SK-N-SH (cell line): ENCODE measurements around the gene ZNF407. TPM values are rescaled to one million over a fixed set of nuclear protein-coding genes. Genes with fewer than 3 reads are reported as not detected.

ENCODE experiments used
- CTCF ChIA-PET: fragments of 300-600, 350-600 bp; formaldehyde crosslinking; extraction: SDS; loops from one replicate; lab custom pipeline; 2021; lab: Yijun Ruan, JAX
- POLR2A ChIA-PET: fragments of 350-600 bp; sonication (Branson Sonifier 250); formaldehyde crosslinking; extraction: SDS; loops from one replicate; lab custom pipeline; 2020; ENCODE audit warnings: antibody characterized with exemption, inconsistent platforms; lab: Yijun Ruan, JAX
- DNase-seq: peaks from one replicate; pipeline ENCODE4 v3.0.0; 2012
- H2AFZ ChIP-seq: fragments of 200-600 bp; sonication (generic); 2 replicates; pipeline ENCODE4 v1.8.1; 2016; ENCODE audit warnings: antibody characterized with exemption, mild to moderate bottlenecking, low read depth
- H3F3A ChIP-seq: fragments of 200-600 bp; sonication (generic); replicated peaks from 2 replicates; pipeline ENCODE3; 2016; ENCODE audit warnings: antibody characterized with exemption, mild to moderate bottlenecking; ENCODE audit not compliant: insufficient read depth
- H3K27ac ChIP-seq, 2 experiments: fragments of 200-500 bp in 1 of 2; fragments of 200-600 bp in 1 of 2; sonication (Bioruptor generic) in 1 of 2; sonication (generic), shearing (Covaris generic) in 1 of 2; 2 replicates each; pipeline versions ENCODE4 v1.5.1 to v1.6.1; 2014 to 2016; ENCODE audit warnings: low read depth in 2 of 2, inconsistent platforms in 1 of 2, low read length in 1 of 2, mild to moderate bottlenecking in 1 of 2, mixed read lengths in 1 of 2
- H3K27me3 ChIP-seq: fragments of 200-600 bp; sonication (generic), shearing (Covaris generic); 2 replicates; pipeline ENCODE4 v1.6.1; 2016; ENCODE audit warnings: mixed run types; ENCODE audit not compliant: insufficient read depth
- H3K36me3 ChIP-seq, 2 experiments: fragments of 200-500 bp in 1 of 2; fragments of 200-600 bp in 1 of 2; sonication (Bioruptor generic) in 1 of 2; sonication (generic) in 1 of 2; replicated peaks in 1 of 2; 2 replicates each; pipeline versions ENCODE3 to v1.5.1; 2014 to 2016; ENCODE audit warnings: low read length in 1 of 2, mild to moderate bottlenecking in 1 of 2; ENCODE audit not compliant: insufficient read depth in 2 of 2, control insufficient read depth in 1 of 2
- H3K4me1 ChIP-seq, 2 experiments: fragments of 200-500 bp in 1 of 2; fragments of 200-600 bp in 1 of 2; sonication (Bioruptor generic) in 1 of 2; sonication (generic), shearing (Covaris generic) in 1 of 2; 2 replicates each; pipeline versions ENCODE4 v1.5.1 to v1.6.1; 2014 to 2016; ENCODE audit warnings: low read depth in 1 of 2, low read length in 1 of 2, mixed run types in 1 of 2; ENCODE audit not compliant: insufficient read depth in 2 of 2, control insufficient read depth in 1 of 2
- H3K4me2 ChIP-seq: fragments of 200-600 bp; sonication (generic), shearing (Covaris generic); 2 replicates; pipeline ENCODE4 v1.6.1; 2017; ENCODE audit warnings: mixed run types
- H3K4me3 ChIP-seq, 2 experiments: fragments of 200-500 bp in 1 of 2; fragments of 200-600 bp in 1 of 2; sonication (Bioruptor generic) in 1 of 2; sonication (generic), shearing (Covaris generic) in 1 of 2; 2 replicates each; pipeline versions ENCODE4 v1.5.1 to v1.8.1; 2014 to 2016; ENCODE audit warnings: low read depth in 2 of 2, inconsistent platforms in 1 of 2, low read length in 1 of 2, mild to moderate bottlenecking in 1 of 2, mixed read lengths in 1 of 2, moderate library complexity in 1 of 2
- H3K79me2 ChIP-seq: fragments of 200-600 bp; sonication (generic); 2 replicates; pipeline ENCODE4 v1.8.1; 2017; ENCODE audit warnings: mild to moderate bottlenecking; ENCODE audit not compliant: insufficient read depth
- H3K9ac ChIP-seq: fragments of 200-600 bp; sonication (generic); 2 replicates; pipeline ENCODE4 v1.6.1; 2017; ENCODE audit warnings: mixed run types
- H3K9me2 ChIP-seq: fragments of 200-600 bp; sonication (generic); 2 replicates; pipeline ENCODE4 v1.6.1; 2017; ENCODE audit warnings: mixed run types
- H3K9me3 ChIP-seq: fragments of 200-600 bp; sonication (generic); 2 replicates; pipeline ENCODE4 v1.6.1; 2017; ENCODE audit warnings: mixed run types, mild to moderate bottlenecking, moderate library complexity
- H4K20me1 ChIP-seq: fragments of 200-600 bp; sonication (generic); 2 replicates; pipeline ENCODE4 v1.6.1; 2017; ENCODE audit warnings: mild to moderate bottlenecking, mixed run types; ENCODE audit not compliant: insufficient read depth
- EP300 ChIP-seq, 2 experiments: IDR thresholded peaks; 2 replicates each; pipeline versions ENCODE4 v1.4.0 to v1.6.1; 2012; ENCODE audit warnings: borderline replicate concordance in 1 of 2, low read depth in 1 of 2, low read length in 1 of 2
- FOXM1 ChIP-seq: IDR thresholded peaks from 2 replicates; pipeline ENCODE4 v1.4.0; 2012; ENCODE audit warnings: low read depth, mild to moderate bottlenecking
- MAX ChIP-seq: IDR thresholded peaks from 2 replicates; pipeline ENCODE4 v1.4.0; 2012; ENCODE audit warnings: low read depth
- PBX3 ChIP-seq: IDR thresholded peaks from 2 replicates; pipeline ENCODE4; 2012
- POLR2AphosphoS5 ChIP-seq: IDR thresholded peaks from 2 replicates; pipeline ENCODE4 v1.6.1; 2012; ENCODE audit warnings: low read depth, low read length
- REST ChIP-seq: IDR thresholded peaks from 2 replicates; pipeline ENCODE4 v1.6.1; 2012; ENCODE audit warnings: mild to moderate bottlenecking, low read depth, low read length, moderate library complexity
- SMC3 ChIP-seq: IDR thresholded peaks from 2 replicates; pipeline ENCODE4 v1.6.1; 2012; ENCODE audit warnings: low read depth, low read length, improper control_type of control experiment
- TCF12 ChIP-seq: IDR thresholded peaks from 2 replicates; pipeline ENCODE4 v1.4.0; 2012
- USF2 ChIP-seq: fragments of 150-350 bp; IDR thresholded peaks from 2 replicates; pipeline ENCODE4 v1.6.1; 2017; ENCODE audit warnings: antibody characterized with exemption, low read length, low read depth, borderline replicate concordance
- WGBS: methylation state at CpG from one replicate; pipeline ENCODE4 v1.1.6; 2017; ENCODE audit warnings: low lambda C conversion rate; 5-methylcytosine and 5-hydroxymethylcytosine counted together
- polyA plus RNA-seq, 3 experiments: library from polyadenylated mRNA; depleted of rRNA; stranded (reverse); fragments of >200 nt; gene quantifications; 2 replicates each; pipeline ENCODE4 v1.2.3, GENCODE V29; 2012
- TF ChIP-seq, protein P1 (sequence below): fragments of 200-600 bp; sonication (generic); IDR thresholded peaks from 2 replicates; pipeline ENCODE4 v1.6.1; 2017; ENCODE audit warnings: antibody characterized with exemption, mild to moderate bottlenecking, moderate library complexity

The ZNF407 gene
- polyA plus RNA-seq, 1 of the 3 experiments (the other 2 are of a cell fraction) = 2.6 TPM

- Histone ChIP-seq H3K9me3 (no peaks in the 10 kb centered on the region), H3K4me2 (no peak overlapping the region), H3F3A (no peaks in the 10 kb centered on the region), H3K4me3 (no peak overlapping the region), H3K4me1 (no peaks in the 10 kb centered on the region), H2AFZ (no peak overlapping the region), H3K27ac (no peak overlapping the region), H3K9ac (no peak overlapping the region), H3K9me2 (no peaks in the 10 kb centered on the region), H4K20me1 (no peaks in the 10 kb centered on the region), H3K79me2 (no peaks in the 10 kb centered on the region), H3K27me3 (no peaks in the 10 kb centered on the region), H3K36me3 (peaks cover 0 to 2% of the 10 kb centered on the region in 2 experiments)
- ChIA-PET CTCF (interaction anchor here (1.3 kb wide), 1 partner anchor 318 kb away, joined by 3 read pairs; no protein-coding TSS in a partner anchor), POLR2A (no interaction called here)
- no peak for DNase-seq
- WGBS = 82% methylated on average over 2 of the region's 2 CpGs
- TF ChIP-seq PBX3 (no peak), TCF12 (no peak), SMC3 (no peak), FOXM1 (no peak), POLR2AphosphoS5 (no peak), EP300 (IDR thresholded peaks at IDR 0.05; ENCODE audit: borderline replicate concordance in 1 of 2, low read depth in 1 of 2, low read length in 1 of 2) (no peak)
- TF ChIP-seq, protein P1, sequence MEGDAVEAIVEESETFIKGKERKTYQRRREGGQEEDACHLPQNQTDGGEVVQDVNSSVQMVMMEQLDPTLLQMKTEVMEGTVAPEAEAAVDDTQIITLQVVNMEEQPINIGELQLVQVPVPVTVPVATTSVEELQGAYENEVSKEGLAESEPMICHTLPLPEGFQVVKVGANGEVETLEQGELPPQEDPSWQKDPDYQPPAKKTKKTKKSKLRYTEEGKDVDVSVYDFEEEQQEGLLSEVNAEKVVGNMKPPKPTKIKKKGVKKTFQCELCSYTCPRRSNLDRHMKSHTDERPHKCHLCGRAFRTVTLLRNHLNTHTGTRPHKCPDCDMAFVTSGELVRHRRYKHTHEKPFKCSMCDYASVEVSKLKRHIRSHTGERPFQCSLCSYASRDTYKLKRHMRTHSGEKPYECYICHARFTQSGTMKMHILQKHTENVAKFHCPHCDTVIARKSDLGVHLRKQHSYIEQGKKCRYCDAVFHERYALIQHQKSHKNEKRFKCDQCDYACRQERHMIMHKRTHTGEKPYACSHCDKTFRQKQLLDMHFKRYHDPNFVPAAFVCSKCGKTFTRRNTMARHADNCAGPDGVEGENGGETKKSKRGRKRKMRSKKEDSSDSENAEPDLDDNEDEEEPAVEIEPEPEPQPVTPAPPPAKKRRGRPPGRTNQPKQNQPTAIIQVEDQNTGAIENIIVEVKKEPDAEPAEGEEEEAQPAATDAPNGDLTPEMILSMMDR = no peak
Observed at GRCh38 chr18:74645679-74646078, 48.0 kb downstream of the ZNF407 start.

DNA sequence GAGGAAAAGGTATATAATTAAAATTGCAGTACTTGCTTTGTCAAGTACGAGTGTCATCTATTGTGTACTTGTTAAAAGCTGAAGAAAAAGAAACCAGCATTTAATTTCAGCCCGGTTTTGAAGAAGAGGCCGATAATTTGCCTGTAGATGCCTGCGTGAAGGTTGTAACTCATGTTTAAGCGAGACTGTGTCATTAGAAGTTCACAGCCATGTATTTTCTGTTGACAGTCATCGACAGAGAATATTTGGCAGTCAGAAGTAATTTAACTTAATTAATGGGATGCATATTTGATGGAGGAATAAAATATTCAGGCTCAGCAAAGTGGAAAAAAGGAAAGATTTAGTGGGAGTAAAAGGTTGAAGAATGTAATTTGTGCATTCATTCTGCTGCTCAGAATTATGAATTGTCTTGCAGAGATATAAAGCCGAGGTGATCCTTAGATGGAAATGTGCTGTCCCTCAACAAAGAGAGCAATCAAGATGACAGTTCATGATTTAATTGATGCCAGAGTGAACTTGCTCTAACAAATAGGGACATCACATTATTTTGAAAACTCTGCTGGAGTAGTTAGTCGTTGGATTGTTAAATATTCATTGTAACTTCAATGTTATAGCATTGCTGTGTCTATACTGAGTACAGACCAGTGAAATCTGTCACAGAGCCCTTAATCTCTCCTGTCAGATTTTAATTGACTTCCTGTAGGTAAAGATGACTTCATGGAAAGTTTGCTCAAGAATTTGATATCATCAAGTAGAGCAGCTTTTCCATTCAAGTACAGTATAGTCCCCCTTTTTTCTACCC lies 53.9 kb downstream of the ZNF407 start:
- Histone ChIP-seq H3K27me3 (no peaks in the 10 kb centered on the region), H3F3A (no peaks in the 10 kb centered on the region), H3K9me2 (no peaks in the 10 kb centered on the region), H3K9me3 (no peaks in the 10 kb centered on the region), H2AFZ (no peak overlapping the region), H4K20me1 (no peaks in the 10 kb centered on the region), H3K36me3 (peaks cover 0 to 2% of the 10 kb centered on the region in 2 experiments), H3K4me3 (no peak overlapping the region), H3K27ac (no peak overlapping the region), H3K4me2 (no peak overlapping the region), H3K79me2 (peaks cover 3% of the 10 kb centered on the region; the same call in 1 of the 2 replicates), H3K4me1 (peaks cover 0 to 2% of the 10 kb centered on the region in 2 experiments; a peak in 2 of 4 replicates), H3K9ac (no peak overlapping the region)
- no peak for DNase-seq
- no peak for TF ChIP-seq REST
- TF ChIP-seq TCF12 = no peak
- TF ChIP-seq USF2 = no peak
- TF ChIP-seq MAX = no peak
- CTCF ChIA-PET = interaction anchor here (1.0 to 3.1 kb wide), 5 partner anchors 11 to 1696 kb away, joined by 3 to 18 read pairs (median 5); no protein-coding TSS in a partner anchor
- POLR2A ChIA-PET = no interaction called here
- 82% methylated on average over 8 of the region's 8 CpGs for WGBS
